H1 (cell line): ENCODE measurements around the gene CLTCL1. TPM values are rescaled to one million over a fixed set of nuclear protein-coding genes. Genes with fewer than 3 reads are reported as not detected.

Experiments
- CTCF ChIA-PET: fragments of 300-600 bp; sonication (Branson Sonifier 250); formaldehyde crosslinking; loops from one replicate; lab custom pipeline; 2021; ENCODE audit not compliant: partially characterized antibody; lab: Charles Lee
- POLR2A ChIA-PET: fragments of 300-600 bp; sonication (Branson Sonifier 250); formaldehyde crosslinking; loops from one replicate; lab custom pipeline; 2021; ENCODE audit warnings: inconsistent platforms; ENCODE audit not compliant: partially characterized antibody; lab: Charles Lee
- DNase-seq, 2 experiments: peaks; one replicate each; pipeline versions ENCODE4 v3.0.0 to v3.0.0-alpha.2; 2010 to 2022; ENCODE audit warnings: low spot score in 2 of 2, low read depth in 1 of 2, mixed read lengths in 1 of 2
- FAIRE-seq: peaks from 2 replicates; lab custom pipeline; 2011; peaks lifted over from hg19 to GRCh38; lab: Jason Lieb, UNC
- H2AFZ ChIP-seq: 2 replicates; pipeline ENCODE4 v1.8.1; 2012; ENCODE audit warnings: low read length, inconsistent platforms
- H2AK5ac ChIP-seq: 2 replicates; pipeline ENCODE4 v1.6.1; 2013; ENCODE audit warnings: low read depth, low read length
- H2BK120ac ChIP-seq: replicated peaks from 2 replicates; pipeline ENCODE3; 2013; ENCODE audit warnings: low read depth, low read length, inconsistent platforms
- H2BK12ac ChIP-seq: 2 replicates; pipeline ENCODE4 v1.6.1; 2013; ENCODE audit warnings: low read depth, low read length
- H2BK15ac ChIP-seq: 2 replicates; pipeline ENCODE4 v1.6.1; 2013; ENCODE audit warnings: low read length
- H2BK20ac ChIP-seq: 2 replicates; pipeline ENCODE4 v1.6.1; 2013; ENCODE audit warnings: low read length
- H2BK5ac ChIP-seq: 2 replicates; pipeline ENCODE4 v1.6.1; 2013; ENCODE audit warnings: low read depth, low read length
- H3K14ac ChIP-seq: 2 replicates; pipeline ENCODE4 v1.6.1; 2013; ENCODE audit warnings: inconsistent platforms; ENCODE audit not compliant: insufficient read length
- H3K18ac ChIP-seq: 2 replicates; pipeline ENCODE4 v1.6.1; 2013; ENCODE audit warnings: low read length; ENCODE audit errors: extremely low read depth
- H3K23ac ChIP-seq: 2 replicates; pipeline ENCODE4 v1.6.1; 2013; ENCODE audit warnings: inconsistent platforms; ENCODE audit not compliant: insufficient read length
- H3K23me2 ChIP-seq: 2 replicates; pipeline ENCODE4 v1.6.1; 2013; ENCODE audit warnings: low read depth, low read length
- H3K27ac ChIP-seq: 2 replicates; pipeline ENCODE4 v1.6.1; 2011; ENCODE audit warnings: low read depth, low read length, inconsistent platforms
- H3K27me3 ChIP-seq, 4 experiments: replicated peaks in 1 of 4; 1 replicate in 1 of 4; 2 replicates in 3 of 4; pipeline versions ENCODE4 v1.6.1 to v1.8.1; 2011 to 2013; ENCODE audit warnings: low read length in 3 of 4, mild to moderate bottlenecking in 3 of 4, inconsistent platforms in 2 of 4, mixed read lengths in 2 of 4, moderate library complexity in 1 of 4; ENCODE audit not compliant: control insufficient read depth in 3 of 4, insufficient read depth in 3 of 4; ENCODE audit errors: extremely low read depth in 1 of 4
- H3K36me3 ChIP-seq, 4 experiments: 2 replicates each; pipeline versions ENCODE4 v1.6.1 to v1.8.1; 2011 to 2013; ENCODE audit warnings: mild to moderate bottlenecking in 4 of 4, low read length in 3 of 4, moderate library complexity in 2 of 4, control low read depth in 1 of 4, inconsistent platforms in 1 of 4; ENCODE audit not compliant: insufficient read depth in 4 of 4, control insufficient read depth in 2 of 4
- H3K4ac ChIP-seq: replicated peaks from 2 replicates; pipeline ENCODE3; 2013; ENCODE audit warnings: low read length, low read depth, mixed read lengths, inconsistent platforms; ENCODE audit not compliant: insufficient read length
- H3K4me1 ChIP-seq, 4 experiments: replicated peaks in 1 of 4; 1 replicate in 1 of 4; 2 replicates in 3 of 4; pipeline versions ENCODE4 v1.6.1 to v1.8.1; 2011 to 2013; ENCODE audit warnings: low read length in 3 of 4, inconsistent platforms in 2 of 4, mixed read lengths in 1 of 4; ENCODE audit not compliant: insufficient read depth in 4 of 4, control insufficient read depth in 3 of 4
- H3K4me2 ChIP-seq, 2 experiments: 2 replicates each; pipeline versions ENCODE4 v1.6.1 to v1.8.1; 2011 to 2013; ENCODE audit warnings: low read depth in 2 of 2, low read length in 2 of 2, control low read depth in 1 of 2, inconsistent platforms in 1 of 2, mild to moderate bottlenecking in 1 of 2; ENCODE audit not compliant: insufficient read depth in 1 of 2
- H3K4me3 ChIP-seq, 4 experiments: fragments of 200-600, 300-600 bp in 1 of 4; sonication (generic), shearing (Covaris generic), sonication (Bioruptor Twin) in 1 of 4; 2 replicates each; pipeline versions ENCODE4 v1.5.1 to v1.8.1; 2011 to 2016; ENCODE audit warnings: low read length in 4 of 4, low read depth in 3 of 4, control low read depth in 2 of 4, inconsistent platforms in 2 of 4, mild to moderate bottlenecking in 2 of 4, mixed read lengths in 1 of 4, moderate library complexity in 1 of 4; ENCODE audit not compliant: insufficient read depth in 2 of 4; ENCODE audit errors: extremely low read depth in 1 of 4
- H3K56ac ChIP-seq: replicated peaks from 2 replicates; pipeline ENCODE3; 2013; ENCODE audit warnings: low read depth, mild to moderate bottlenecking, mixed read lengths, low read length, inconsistent platforms; ENCODE audit not compliant: insufficient read length
- H3K79me1 ChIP-seq: 2 replicates; pipeline ENCODE4 v1.6.1; 2013; ENCODE audit warnings: low read depth, low read length, control low read depth
- H3K79me2 ChIP-seq, 2 experiments: 2 replicates each; pipeline versions ENCODE4 v1.6.1 to v1.8.1; 2012 to 2013; ENCODE audit warnings: low read length in 2 of 2, mild to moderate bottlenecking in 2 of 2, inconsistent platforms in 1 of 2; ENCODE audit not compliant: insufficient read depth in 2 of 2, control insufficient read depth in 1 of 2
- H3K9ac ChIP-seq, 4 experiments: replicated peaks in 1 of 4; 1 replicate in 1 of 4; 2 replicates in 3 of 4; pipeline versions ENCODE4 v1.6.1 to v1.8.1; 2011 to 2013; ENCODE audit warnings: low read depth in 3 of 4, low read length in 3 of 4, control low read depth in 2 of 4, mild to moderate bottlenecking in 2 of 4, moderate library complexity in 2 of 4, inconsistent platforms in 1 of 4; ENCODE audit errors: extremely low read depth in 1 of 4
- H3K9me3 ChIP-seq, 2 experiments: 2 replicates each; pipeline versions ENCODE4 v1.6.1 to v1.8.1; 2012 to 2013; ENCODE audit warnings: mild to moderate bottlenecking in 2 of 2, moderate library complexity in 2 of 2, control low read depth in 1 of 2, inconsistent platforms in 1 of 2, low read depth in 1 of 2, low read length in 1 of 2, mixed read lengths in 1 of 2; ENCODE audit not compliant: insufficient read depth in 2 of 2
- H4K20me1 ChIP-seq, 2 experiments: replicated peaks in 1 of 2; 2 replicates each; pipeline versions ENCODE3 to v1.8.1; 2011 to 2013; ENCODE audit warnings: inconsistent platforms in 2 of 2, low read length in 2 of 2, mild to moderate bottlenecking in 1 of 2; ENCODE audit not compliant: insufficient read depth in 2 of 2, control insufficient read depth in 1 of 2
- H4K5ac ChIP-seq: 2 replicates; pipeline ENCODE4 v1.6.1; 2013; ENCODE audit warnings: low read length, low read depth, mixed read lengths, inconsistent platforms; ENCODE audit not compliant: insufficient read length
- H4K8ac ChIP-seq: 2 replicates; pipeline ENCODE4 v1.8.0; 2013; ENCODE audit warnings: mild to moderate bottlenecking, moderate library complexity, low read length, inconsistent platforms; ENCODE audit not compliant: insufficient read depth; ENCODE audit errors: extremely low read depth
- H4K91ac ChIP-seq: replicated peaks from 2 replicates; pipeline ENCODE3; 2013; ENCODE audit warnings: low read length, mixed read lengths, inconsistent platforms; ENCODE audit not compliant: insufficient read length
- ASH2L ChIP-seq: fragments of 200-600, 300-600 bp; sonication (generic); IDR thresholded peaks from one replicate; pipeline ENCODE4 v1.7.1; 2017; ENCODE audit warnings: low read length
- E2F6 ChIP-seq: IDR thresholded peaks from 2 replicates; pipeline ENCODE4 v1.6.1; 2012; ENCODE audit warnings: inconsistent platforms
- NANOG ChIP-seq: IDR thresholded peaks from 2 replicates; pipeline ENCODE4 v1.6.1; 2011; ENCODE audit warnings: low read length, low read depth, mild to moderate bottlenecking, inconsistent platforms; ENCODE audit not compliant: insufficient read depth, poor library complexity, severe bottlenecking
- RNF2 ChIP-seq: fragments of 200-900, 300-1000 bp; sonication (generic); IDR thresholded peaks from 2 replicates; pipeline ENCODE4 v1.7.1; 2016; ENCODE audit warnings: borderline replicate concordance, low read depth, mild to moderate bottlenecking, antibody characterized with exemption, low read length; ENCODE audit not compliant: poor library complexity, severe bottlenecking; ENCODE audit errors: missing control alignments
- RXRA ChIP-seq: IDR thresholded peaks from 2 replicates; pipeline ENCODE4 v1.6.1; 2011; ENCODE audit warnings: low read depth, mild to moderate bottlenecking, low read length, moderate library complexity; ENCODE audit not compliant: insufficient read depth
- SP2 ChIP-seq: IDR thresholded peaks from 2 replicates; pipeline ENCODE4 v1.6.1; 2012; ENCODE audit warnings: mild to moderate bottlenecking, low read length, inconsistent platforms
- TAF7 ChIP-seq: optimal IDR thresholded peaks from 2 replicates; pipeline ENCODE3; 2011; ENCODE audit warnings: low read depth, mild to moderate bottlenecking, inconsistent platforms, low read length, moderate library complexity, borderline replicate concordance
- TCF12 ChIP-seq: IDR thresholded peaks from 2 replicates; pipeline ENCODE4 v1.6.1; 2011; ENCODE audit warnings: low read depth, mild to moderate bottlenecking, low read length
- USF2 ChIP-seq: IDR thresholded peaks from 2 replicates; pipeline ENCODE4 v1.6.1; 2011; ENCODE audit warnings: low read length, improper control_type of control experiment
- WGBS, 2 experiments: shearing (Covaris generic) in 1 of 2; methylation state at CpG; one replicate each; pipeline versions ENCODE4 v1.1.6 to v1.1.7; 2013 to 2015; ENCODE audit warnings: low lambda C conversion rate in 2 of 2, mixed read lengths in 2 of 2, inconsistent platforms in 1 of 2, low coverage in 1 of 2, missing lambda C conversion rate in 1 of 2; ENCODE audit not compliant: insufficient replicate concordance in 2 of 2, insufficient coverage in 1 of 2, insufficient read length in 1 of 2; ENCODE audit errors: extremely low coverage in 1 of 2, missing lambda C conversion rate in 1 of 2; 5-methylcytosine and 5-hydroxymethylcytosine counted together
- polyA plus RNA-seq, 7 experiments: library from polyadenylated mRNA; depleted of rRNA in 3 of 7; stranded (reverse) in 5 of 7; unstranded in 2 of 7; fragments of >200 nt in 5 of 7; fragments of 200-250 nt in 2 of 7; gene quantifications; 1 replicate in 5 of 7; 2 replicates in 1 of 7; 4 replicates in 1 of 7; pipeline versions ENCODE4 v1.2.1 to v1.2.3, GENCODE V29; 2011 to 2013; ENCODE audit warnings: missing spikeins in 2 of 7, mixed read lengths in 2 of 7
- total RNA-seq: library from RNA; stranded (reverse); fragmentation: NEBNext Ultra II Directional; extraction: Animal tissue kit (Norgen Biotek cat#: 25700); gene quantifications from 2 replicates; pipeline ENCODE4 v1.2.1, GENCODE V29; 2021

Gene CLTCL1
- total and polyA plus RNA-seq, 2 of the 8 experiments (the other 6 are each of a cell fraction or from before 2014, with no cell fraction given): 12.4 to 17.0 TPM

GRCh38 chr22:19213442-19214077 lies 78.0 kb downstream of the CLTCL1 start:
- H2AK5ac ChIP-seq: no peak overlapping the region
- no peak overlapping the region for H3K18ac ChIP-seq
- no peak overlapping the region for H3K4ac ChIP-seq
- peak overlapping the region; percentile 49; the same call in 1 of the 2 replicates for H2BK5ac ChIP-seq
- no peak for DNase-seq
- no peak overlapping the region for H2BK15ac ChIP-seq
- no peaks in the 10 kb centered on the region for H3K79me2 ChIP-seq
- no peak overlapping the region for H4K8ac ChIP-seq
- H3K27ac ChIP-seq: no peak overlapping the region
- no peak overlapping the region for H3K9ac ChIP-seq
- H3K36me3 ChIP-seq: peaks cover 2 to 11% (median 7%) of the 10 kb centered on the region in 4 experiments; a peak in 7 of 8 replicates
- H2AFZ ChIP-seq: no peak overlapping the region
- H2BK20ac ChIP-seq: no peak overlapping the region
- ChIA-PET POLR2A (interaction anchor here (0.7 to 1.6 kb wide), 5 partner anchors 9 to 70 kb away, joined by 3 to 8 read pairs (median 3); no protein-coding TSS in a partner anchor), CTCF (interaction anchor here (1.0 to 1.5 kb wide), 2 partner anchors 10 to 69 kb away, joined by 5 to 6 read pairs; partner anchors contain the start of gene ESS2)
- no peaks in the 10 kb centered on the region for H3K27me3 ChIP-seq
- H3K4me1 ChIP-seq: peaks cover 3 to 22% (median 13%) of the 10 kb centered on the region in 4 experiments; a peak in 6 of 7 replicates
- no peaks in the 10 kb centered on the region for H3K9me3 ChIP-seq
- H3K14ac ChIP-seq: no peak overlapping the region
- H2BK120ac ChIP-seq: no peak overlapping the region
- peak overlapping the region; percentile 63; the same call in 1 of the 2 replicates for H2BK12ac ChIP-seq
- H3K56ac ChIP-seq: no peak overlapping the region
- peak; percentile 98 for FAIRE-seq
- WGBS, 2 experiments: 39% methylated on average over 9 of the region's 9 CpGs; no CpG with 5 or more reads in 1 of the 2 experiments
- no peaks in the 10 kb centered on the region for H4K20me1 ChIP-seq
- peak overlapping the region; percentile 46 for H4K5ac ChIP-seq
- H3K23ac ChIP-seq: no peak overlapping the region
- H3K79me1 ChIP-seq: no peaks in the 10 kb centered on the region
- H3K4me2 ChIP-seq: peak overlapping the region; percentile 43 to 59
- peak overlapping the region in 1 of 4 experiments; percentile 32; a peak in 2 of 8 replicates for H3K4me3 ChIP-seq
- H3K23me2 ChIP-seq: no peaks in the 10 kb centered on the region
- no peak overlapping the region for H4K91ac ChIP-seq
- TF ChIP-seq E2F6 (no peak), RXRA (no peak), ASH2L (peak; percentile 42), TAF7 (no peak), RNF2 (no peak), USF2 (peak; percentile 81), NANOG (no peak), TCF12 (no peak), SP2 (no peak)
